Loucy (cell line): ENCODE results near the gene KCNN3.

Experiments used
- H2AFZ ChIP-seq: fragments of 200-600 bp; sonication (generic); 2 replicates; pipeline ENCODE4 v1.6.0; 2016; ENCODE audit warnings: antibody characterized with exemption, mild to moderate bottlenecking, low read length, moderate library complexity
- H3F3A ChIP-seq: fragments of 200-600 bp; 2 replicates; pipeline ENCODE4 v1.6.0; 2016; ENCODE audit warnings: antibody characterized with exemption, low read depth, mild to moderate bottlenecking
- H3K27me3 ChIP-seq: fragments of 200-600 bp; sonication (generic); 2 replicates; pipeline ENCODE4 v1.6.1; 2014; ENCODE audit warnings: low read length, mild to moderate bottlenecking; ENCODE audit not compliant: insufficient read depth, poor library complexity, severe bottlenecking
- H3K36me3 ChIP-seq: fragments of 200-600 bp; sonication (generic); 2 replicates; pipeline ENCODE4 v1.6.1; 2016; ENCODE audit warnings: low read length; ENCODE audit not compliant: insufficient read depth
- H3K4me1 ChIP-seq: fragments of 200-600 bp; sonication (generic); 2 replicates; pipeline ENCODE4 v1.5.1; 2014; ENCODE audit warnings: low read length, mild to moderate bottlenecking; ENCODE audit not compliant: insufficient read depth, poor library complexity, severe bottlenecking
- H3K4me2 ChIP-seq: fragments of 200-600 bp; sonication (generic); 2 replicates; pipeline ENCODE4 v1.6.0; 2014; ENCODE audit warnings: antibody characterized with exemption, low read length, low read depth, mild to moderate bottlenecking; ENCODE audit not compliant: poor library complexity, severe bottlenecking
- H3K4me3 ChIP-seq: fragments of 200-600 bp; sonication (generic); 2 replicates; pipeline ENCODE4 v1.5.1; 2014; ENCODE audit warnings: low read length, mild to moderate bottlenecking, mixed read lengths; ENCODE audit not compliant: poor library complexity, severe bottlenecking
- H3K79me2 ChIP-seq: fragments of 200-600 bp; sonication (generic); 2 replicates; pipeline ENCODE4 v1.6.1; 2014; ENCODE audit warnings: low read length; ENCODE audit not compliant: insufficient read depth
- H3K9ac ChIP-seq: fragments of 200-600 bp; sonication (generic); 2 replicates; pipeline ENCODE4 v1.6.0; 2014; ENCODE audit warnings: mild to moderate bottlenecking, low read depth, low read length, moderate library complexity; ENCODE audit not compliant: poor library complexity, severe bottlenecking
- H3K9me2 ChIP-seq: fragments of 200-600 bp; sonication (generic); replicated peaks from 2 replicates; pipeline ENCODE4 v1.6.1; 2016; ENCODE audit warnings: low read depth, low read length, mixed read lengths
- H3K9me3 ChIP-seq: fragments of 200-600 bp; sonication (generic); 2 replicates; pipeline ENCODE4 v1.6.1; 2014; ENCODE audit warnings: mild to moderate bottlenecking, antibody characterized with exemption, low read length, low read depth; ENCODE audit not compliant: insufficient read depth
- H4K20me1 ChIP-seq: fragments of 200-600 bp; sonication (generic); 2 replicates; pipeline ENCODE4 v1.6.0; 2014; ENCODE audit warnings: antibody characterized with exemption, low read length, mild to moderate bottlenecking; ENCODE audit not compliant: insufficient read depth, poor library complexity, severe bottlenecking
- CTCF ChIP-seq: fragments of 200-600 bp; sonication (generic); conservative IDR thresholded peaks from 2 replicates; pipeline ENCODE4 v1.5.1; 2014; ENCODE audit warnings: mild to moderate bottlenecking, antibody characterized with exemption, low read length
- EZH2phosphoT487 ChIP-seq: fragments of 200-600 bp; IDR thresholded peaks from 2 replicates; pipeline ENCODE4 v1.6.1; 2018; ENCODE audit warnings: antibody characterized with exemption, mild to moderate bottlenecking, moderate library complexity, borderline replicate concordance

KCNN3 gene

GRCh38 chr1:154871374-154871773 lies 1.3 kb upstream of the KCNN3 start:
- Histone ChIP-seq H3K4me2 (no peak overlapping the region), H3K4me1 (peaks cover 4% of the 10 kb centered on the region)

GRCh38 chr1:154870734-154871133 lies 653 bp upstream of the KCNN3 start:
- Histone ChIP-seq H3K4me3 (no peak overlapping the region), H3K27me3 (no peaks in the 10 kb centered on the region), H3K9me2 (no peaks in the 10 kb centered on the region), H3K36me3 (no peaks in the 10 kb centered on the region), H3F3A (no peaks in the 10 kb centered on the region), H3K79me2 (no peaks in the 10 kb centered on the region), H3K4me1 (peaks cover 11% of the 10 kb centered on the region), H3K9ac (no peak overlapping the region), H3K4me2 (peak overlapping the region; percentile 61), H2AFZ (peak overlapping the region; percentile 34; the same call in 1 of the 2 replicates), H4K20me1 (no peaks in the 10 kb centered on the region), H3K9me3 (no peaks in the 10 kb centered on the region)
- TF ChIP-seq EZH2phosphoT487 (no peak), CTCF (no peak)

More at GRCh38 chr1:154871374-154871773, 1.3 kb upstream of the KCNN3 start:
- H3K79me2 ChIP-seq: no peaks in the 10 kb centered on the region
- no peak overlapping the region for H3K4me3 ChIP-seq
- no peaks in the 10 kb centered on the region for H3K27me3 ChIP-seq
- H3K9me3 ChIP-seq: no peaks in the 10 kb centered on the region
- H3K36me3 ChIP-seq: no peaks in the 10 kb centered on the region
- H2AFZ ChIP-seq: no peak overlapping the region
- TF ChIP-seq CTCF (no peak), EZH2phosphoT487 (no peak)
- no peaks in the 10 kb centered on the region for H4K20me1 ChIP-seq
- H3K9ac ChIP-seq: no peak overlapping the region
- H3F3A ChIP-seq: no peaks in the 10 kb centered on the region
- H3K9me2 ChIP-seq: no peaks in the 10 kb centered on the region

- Histone ChIP-seq H3K36me3 (no peaks in the 10 kb centered on the region), H3K4me2 (peak overlapping the region; percentile 61), H4K20me1 (no peaks in the 10 kb centered on the region), H3K79me2 (no peaks in the 10 kb centered on the region), H3K9ac (no peak overlapping the region), H3K9me2 (no peaks in the 10 kb centered on the region), H3F3A (no peaks in the 10 kb centered on the region), H2AFZ (0 out of 2 replicates have a peak overlapping the region, but pooled peaks have one; percentile 9), H3K4me3 (peak overlapping the region; percentile 33), H3K4me1 (peaks cover 23% of the 10 kb centered on the region), H3K9me3 (no peaks in the 10 kb centered on the region), H3K27me3 (no peaks in the 10 kb centered on the region)
- TF ChIP-seq EZH2phosphoT487: no peak
- no peak for TF ChIP-seq CTCF
Observed at GRCh38 chr1:154869351-154870114, 548 bp downstream of the KCNN3 start.
